ENCODE measurements around the gene FAM209A.
"Not testable (repeated sequence)": the region's sequence is repeated elsewhere in the genome, so short reads cannot be mapped to it uniquely, and the experiment has no call there.

Gene FAM209A

DNA sequence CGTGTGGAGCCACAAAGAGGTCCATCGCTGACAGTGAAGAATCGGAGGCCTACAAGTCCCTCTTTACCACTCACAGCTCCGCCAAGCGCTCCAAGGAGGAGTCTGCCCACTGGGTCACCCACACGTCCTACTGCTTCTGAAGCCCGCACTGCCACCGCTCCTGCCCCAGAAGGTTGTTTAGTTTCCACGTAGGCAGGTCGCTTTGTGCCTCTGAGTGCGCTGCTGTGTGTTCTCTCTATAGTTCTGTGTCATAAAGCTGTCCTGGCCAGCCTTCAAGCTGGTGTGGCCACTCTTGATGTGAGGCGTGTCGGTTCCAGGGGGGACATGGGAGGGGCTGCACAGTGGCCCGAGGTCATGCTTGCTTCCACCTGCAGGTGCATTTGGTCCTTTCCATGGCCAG is 6.4 kb upstream of the FAM209A start:
- TF ChIP-seq, protein P1, sequence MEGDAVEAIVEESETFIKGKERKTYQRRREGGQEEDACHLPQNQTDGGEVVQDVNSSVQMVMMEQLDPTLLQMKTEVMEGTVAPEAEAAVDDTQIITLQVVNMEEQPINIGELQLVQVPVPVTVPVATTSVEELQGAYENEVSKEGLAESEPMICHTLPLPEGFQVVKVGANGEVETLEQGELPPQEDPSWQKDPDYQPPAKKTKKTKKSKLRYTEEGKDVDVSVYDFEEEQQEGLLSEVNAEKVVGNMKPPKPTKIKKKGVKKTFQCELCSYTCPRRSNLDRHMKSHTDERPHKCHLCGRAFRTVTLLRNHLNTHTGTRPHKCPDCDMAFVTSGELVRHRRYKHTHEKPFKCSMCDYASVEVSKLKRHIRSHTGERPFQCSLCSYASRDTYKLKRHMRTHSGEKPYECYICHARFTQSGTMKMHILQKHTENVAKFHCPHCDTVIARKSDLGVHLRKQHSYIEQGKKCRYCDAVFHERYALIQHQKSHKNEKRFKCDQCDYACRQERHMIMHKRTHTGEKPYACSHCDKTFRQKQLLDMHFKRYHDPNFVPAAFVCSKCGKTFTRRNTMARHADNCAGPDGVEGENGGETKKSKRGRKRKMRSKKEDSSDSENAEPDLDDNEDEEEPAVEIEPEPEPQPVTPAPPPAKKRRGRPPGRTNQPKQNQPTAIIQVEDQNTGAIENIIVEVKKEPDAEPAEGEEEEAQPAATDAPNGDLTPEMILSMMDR (IDR thresholded peaks at IDR 0.05; ENCODE audit: extremely low read depth, insufficient read depth, missing control alignments) = no peak
- in situ Hi-C loops (cut with MboI; ENCODE audit: low pct_unique_long_range_greater_than_20kb, low sequenced_read_pairs, unreplicated experiment) = no loop called here

GRCh38 chr20:56518721-56519398 is 5.7 kb upstream of the FAM209A start:
- DNase-seq (ENCODE audit: low spot score) = no peak
- in situ Hi-C loops (cut with MboI; ENCODE audit: low pct_unique_long_range_greater_than_20kb, low sequenced_read_pairs, unreplicated experiment) = no loop called here
- TF ChIP-seq, protein P1 (IDR thresholded peaks at IDR 0.05; ENCODE audit: extremely low read depth, insufficient read depth, missing control alignments) = no peak

More for the DNA sequence above, 6.4 kb upstream of the FAM209A start:
- no peak for DNase-seq (ENCODE audit: low spot score)

GRCh38 chr20:56519551-56519950 is 5.0 kb upstream of the FAM209A start:
- in situ Hi-C loops (cut with MboI; ENCODE audit: low pct_unique_long_range_greater_than_20kb, low sequenced_read_pairs, unreplicated experiment) = no loop called here
- no peak for DNase-seq (ENCODE audit: low spot score)

DNA sequence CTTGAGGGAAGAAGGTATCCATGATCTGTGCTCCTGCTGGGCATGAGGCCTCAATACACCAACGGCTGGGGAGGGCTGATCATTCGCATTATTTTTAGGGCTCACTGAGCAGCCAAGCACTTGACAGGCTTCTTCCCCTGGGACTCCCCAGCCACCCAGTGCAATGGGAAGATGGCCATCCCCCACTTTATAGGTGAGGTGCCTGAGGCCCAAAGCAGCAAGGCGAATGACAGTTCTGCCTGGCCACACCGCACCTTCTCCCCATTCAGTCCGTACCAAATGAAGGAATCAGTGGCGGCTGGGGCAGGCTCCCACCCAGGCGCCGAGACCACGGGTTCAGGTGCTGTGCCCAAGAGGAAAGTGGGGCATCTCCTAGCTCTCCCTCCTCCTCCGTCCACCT is 4.4 kb upstream of the FAM209A start:
- no peak for DNase-seq (ENCODE audit: low spot score)
- TF ChIP-seq, protein P1 (IDR thresholded peaks at IDR 0.05; ENCODE audit: extremely low read depth, insufficient read depth, missing control alignments) = no peak
- in situ Hi-C loops (cut with MboI; ENCODE audit: low pct_unique_long_range_greater_than_20kb, low sequenced_read_pairs, unreplicated experiment) = no loop called here

More at GRCh38 chr20:56519551-56519950, 5.0 kb upstream of the FAM209A start:
- TF ChIP-seq, protein P1 (IDR thresholded peaks at IDR 0.05; ENCODE audit: extremely low read depth, insufficient read depth, missing control alignments) = no peak

DNA sequence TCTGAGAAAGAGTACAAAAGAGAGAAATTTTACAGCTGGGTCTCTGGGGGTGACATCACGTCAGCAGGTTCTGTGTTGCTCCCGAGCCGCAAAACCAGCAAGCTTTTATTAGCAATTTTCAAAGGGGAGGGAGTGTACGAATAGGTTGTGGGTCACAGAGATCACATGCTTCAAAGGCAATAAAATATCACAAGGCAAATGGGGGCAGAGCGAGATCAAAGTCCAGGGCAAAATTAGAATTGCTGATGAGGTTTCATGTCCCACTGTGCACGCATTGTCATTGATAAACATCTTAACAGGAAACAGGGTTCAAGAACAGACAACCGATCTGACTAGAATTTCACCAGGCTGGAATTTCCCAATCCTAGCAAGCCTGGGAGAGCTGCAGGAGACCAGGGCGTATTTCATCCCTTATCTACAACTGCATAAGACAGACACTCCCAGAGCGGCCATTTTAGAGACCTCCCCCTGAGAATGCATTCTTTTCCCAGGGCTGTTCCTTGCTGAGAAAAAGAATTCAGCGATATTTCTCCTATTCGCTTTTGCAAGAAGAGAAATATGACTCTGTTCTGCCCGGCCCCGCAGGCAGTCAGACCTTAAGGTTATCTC is 3.7 kb upstream of the FAM209A start:
- in situ Hi-C loops (cut with MboI; ENCODE audit: low pct_unique_long_range_greater_than_20kb, low sequenced_read_pairs, unreplicated experiment); DNase-seq (ENCODE audit: low spot score): not testable (repeated sequence)

- TF ChIP-seq, protein P1 (IDR thresholded peaks at IDR 0.05; ENCODE audit: extremely low read depth, insufficient read depth, missing control alignments) = no peak
- DNase-seq (ENCODE audit: low spot score) = no peak
- in situ Hi-C loops (cut with MboI; ENCODE audit: low pct_unique_long_range_greater_than_20kb, low sequenced_read_pairs, unreplicated experiment) = no loop called here
These were observed 2.2 kb upstream of the FAM209A start for GRCh38 chr20:56522311-56522710.

- DNase-seq (ENCODE audit: low spot score) = no peak
- in situ Hi-C loops (cut with MboI; ENCODE audit: low pct_unique_long_range_greater_than_20kb, low sequenced_read_pairs, unreplicated experiment) = no loop called here
- TF ChIP-seq, protein P1 (IDR thresholded peaks at IDR 0.05; ENCODE audit: extremely low read depth, insufficient read depth, missing control alignments) = no peak
These were observed 3.0 kb downstream of the FAM209A start for GRCh38 chr20:56527521-56527920.

- DNase-seq (ENCODE audit: low spot score); in situ Hi-C loops (cut with MboI; ENCODE audit: low pct_unique_long_range_greater_than_20kb, low sequenced_read_pairs, unreplicated experiment): not testable (repeated sequence)
These were observed 8.4 kb downstream of the FAM209A start, which contains the start of gene FAM209B for GRCh38 chr20:56532946-56533345. FAM209B (plus strand) TSS chr20:56533246; CDS start chr20:56533342, 96 bp downstream.

Measured in GM13977 (cell line).